Measurements from ENCODE around the gene CROCC2.

The CROCC2 gene

GRCh38 chr2:241003369-241003768, 97.2 kb downstream of the CROCC2 start:
- FAIRE-seq, result no peak

DNA sequence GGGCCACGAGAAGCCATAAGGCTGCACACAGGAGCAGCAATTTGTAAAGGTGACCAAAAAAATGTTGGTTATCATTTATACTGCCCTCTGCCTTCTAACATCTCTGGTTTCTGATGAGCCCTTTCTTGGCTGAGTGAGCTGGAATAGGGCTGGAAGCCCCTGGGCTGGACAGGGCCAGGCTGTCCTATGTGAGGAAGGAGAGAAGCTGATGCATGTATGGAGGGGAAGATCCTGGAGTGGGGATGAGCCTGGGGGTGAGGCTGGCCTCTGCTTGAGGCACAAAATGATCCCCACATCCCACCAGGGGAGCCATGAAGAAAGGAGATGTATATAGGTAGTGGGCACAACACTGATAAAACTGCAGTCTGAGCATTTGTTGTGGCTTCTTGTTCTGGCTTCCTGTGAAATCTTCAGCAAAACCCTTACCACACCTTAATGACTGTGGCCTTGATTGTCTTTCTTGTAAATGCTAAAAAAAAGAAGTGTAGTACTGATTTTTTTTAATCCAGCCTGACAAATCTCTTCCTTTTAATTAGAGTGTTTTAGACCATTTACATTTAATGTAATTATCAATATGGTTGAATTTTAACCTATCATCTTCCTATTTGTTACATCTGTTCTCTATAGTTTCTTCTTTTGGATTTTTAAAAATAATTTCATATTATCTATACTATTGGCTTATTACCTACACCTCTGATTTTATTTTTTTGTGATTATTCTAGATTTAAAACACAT, 97.9 kb downstream of the CROCC2 start:
- peak; percentile 14 for FAIRE-seq

DNA sequence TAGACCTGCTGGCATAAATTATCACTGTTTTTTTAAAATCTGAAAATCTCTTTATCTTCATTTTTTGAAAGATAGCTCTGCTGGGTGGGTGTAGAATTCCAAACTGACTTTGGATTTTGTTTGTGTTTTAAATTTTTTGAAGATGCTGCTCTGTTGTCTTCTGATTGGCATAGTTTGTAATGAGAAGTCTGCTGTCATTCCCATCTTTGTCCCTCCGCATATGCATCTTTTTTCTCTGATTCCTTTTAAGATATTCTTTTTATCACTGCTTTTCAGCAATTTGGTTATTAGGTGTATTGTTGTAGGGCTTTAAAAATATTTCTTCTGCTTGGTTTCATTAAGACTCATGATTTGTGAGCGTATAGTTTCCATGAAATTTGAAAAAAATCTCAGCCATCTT, 99.4 kb downstream of the CROCC2 start:
- FAIRE-seq, result no peak

DNA sequence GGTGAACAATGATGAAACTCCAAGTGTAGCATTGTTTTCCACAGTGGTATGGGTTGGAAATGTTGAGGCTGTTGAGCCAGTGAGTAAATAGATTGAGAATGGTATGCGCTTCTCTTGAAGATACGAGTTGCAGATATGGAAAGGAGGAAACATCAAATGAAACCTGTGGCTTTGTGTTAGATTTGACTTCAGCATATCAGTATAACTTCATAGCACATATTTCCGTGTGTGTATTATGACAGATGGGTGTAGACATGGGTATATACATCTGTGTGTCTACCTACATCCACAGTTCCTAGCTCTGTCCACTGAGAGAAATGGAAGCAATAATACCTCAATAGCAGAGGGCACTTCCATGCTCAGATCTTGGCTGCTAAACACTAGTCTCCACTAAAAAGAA, 100.3 kb downstream of the CROCC2 start:
- no peak for FAIRE-seq

DNA sequence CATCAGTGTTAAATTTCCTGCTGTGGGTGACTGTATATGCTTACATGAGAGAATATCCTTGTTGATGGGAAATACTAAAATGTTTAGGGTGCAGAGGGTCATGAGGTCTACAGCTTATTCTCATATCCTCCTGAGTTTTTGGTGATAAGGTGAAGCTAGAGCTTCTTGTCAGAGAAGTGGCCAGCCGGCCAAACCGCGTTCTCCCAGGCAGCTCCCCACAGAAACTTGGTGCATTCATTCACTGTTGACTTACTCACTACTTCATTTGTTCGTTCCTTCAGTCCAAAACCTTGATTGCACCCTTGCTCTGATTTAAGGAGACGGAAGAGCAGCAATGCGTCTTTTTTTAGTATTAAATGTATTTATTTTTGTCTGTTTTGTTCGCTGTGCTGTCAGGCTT, 101.0 kb downstream of the CROCC2 start:
- FAIRE-seq, result no peak

GRCh38 chr2:241007880-241008710, 102.0 kb downstream of the CROCC2 start:
- no peak for FAIRE-seq

DNA sequence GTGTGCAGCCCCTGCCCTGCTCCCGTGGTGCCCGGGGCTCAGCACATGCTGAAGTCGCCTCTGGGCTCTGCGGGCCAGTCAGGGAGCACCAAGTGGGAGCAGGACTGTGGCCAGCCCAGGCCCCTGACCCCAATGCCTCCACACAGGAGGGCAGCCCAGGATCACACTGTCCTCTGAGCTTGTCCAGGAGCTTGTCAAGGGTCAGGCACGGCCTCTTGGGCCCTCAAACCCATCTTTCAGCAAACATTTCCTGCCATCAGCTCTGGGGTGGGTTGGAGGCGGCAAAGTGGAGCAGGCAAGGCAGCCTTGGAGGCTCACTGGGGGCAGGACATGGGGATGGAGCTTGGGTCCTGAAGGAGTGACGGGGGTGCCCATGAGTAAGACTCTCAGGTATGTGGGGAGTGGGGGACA, 102.6 kb downstream of the CROCC2 start:
- no peak for FAIRE-seq

GRCh38 chr2:241009191-241009590, 103.1 kb downstream of the CROCC2 start:
- FAIRE-seq, result no peak

DNA sequence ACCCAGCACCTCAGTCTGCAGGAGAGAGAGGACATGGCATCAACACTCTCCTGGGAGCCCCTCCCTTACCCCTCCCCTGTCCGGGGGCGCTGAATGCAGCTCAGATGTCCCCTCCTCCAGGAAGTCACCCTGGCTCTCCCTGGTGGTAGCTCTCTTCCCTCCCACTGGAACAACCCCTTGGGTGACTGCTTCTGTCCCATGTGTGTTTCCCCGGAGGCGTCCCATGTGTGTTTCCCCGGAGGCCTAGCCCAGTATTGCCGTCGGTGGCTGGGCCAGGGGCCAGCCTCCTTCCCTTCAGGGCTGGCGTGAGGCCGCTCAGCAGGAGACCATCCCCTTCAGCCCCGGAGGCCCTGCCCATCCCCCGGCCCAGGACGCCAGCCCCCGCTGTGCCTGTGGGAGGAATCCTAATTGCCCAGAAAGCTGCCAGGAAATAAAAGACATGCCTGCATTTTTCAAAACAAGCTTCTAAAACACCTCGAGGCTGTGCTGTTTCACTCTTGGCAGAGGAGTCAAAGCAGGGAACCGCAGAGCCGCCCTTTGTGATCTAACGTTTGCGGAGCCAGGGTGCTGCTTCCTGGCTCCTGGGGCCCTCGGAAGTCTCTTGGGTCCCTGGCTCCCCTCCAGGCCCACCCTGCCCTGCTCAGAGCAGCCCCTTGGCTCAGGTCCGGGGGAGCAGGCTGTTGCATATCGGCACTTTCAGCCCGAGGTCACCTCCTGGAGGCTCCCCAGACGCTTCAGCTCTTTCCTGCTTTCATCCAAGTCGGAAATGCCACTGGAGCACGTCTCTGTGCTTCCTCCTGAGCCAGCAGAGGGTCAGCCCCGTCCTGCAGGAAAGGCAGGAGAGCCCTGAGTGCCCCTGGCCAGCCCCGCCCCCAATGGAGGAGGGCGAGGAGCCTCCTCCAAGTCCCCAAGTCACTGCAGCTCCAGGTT, 103.7 kb downstream of the CROCC2 start:
- no peak for FAIRE-seq

GRCh38 chr2:241010531-241011295, 104.6 kb downstream of the CROCC2 start:
- FAIRE-seq, result no peak

- FAIRE-seq, result no peak
Observed at GRCh38 chr2:241011296-241011600, 105.1 kb downstream of the CROCC2 start.

- no peak for FAIRE-seq
Observed at GRCh38 chr2:241011751-241012510, 105.8 kb downstream of the CROCC2 start.

GRCh38 chr2:241014224-241014623, 108.1 kb downstream of the CROCC2 start:
- FAIRE-seq, result no peak

DNA sequence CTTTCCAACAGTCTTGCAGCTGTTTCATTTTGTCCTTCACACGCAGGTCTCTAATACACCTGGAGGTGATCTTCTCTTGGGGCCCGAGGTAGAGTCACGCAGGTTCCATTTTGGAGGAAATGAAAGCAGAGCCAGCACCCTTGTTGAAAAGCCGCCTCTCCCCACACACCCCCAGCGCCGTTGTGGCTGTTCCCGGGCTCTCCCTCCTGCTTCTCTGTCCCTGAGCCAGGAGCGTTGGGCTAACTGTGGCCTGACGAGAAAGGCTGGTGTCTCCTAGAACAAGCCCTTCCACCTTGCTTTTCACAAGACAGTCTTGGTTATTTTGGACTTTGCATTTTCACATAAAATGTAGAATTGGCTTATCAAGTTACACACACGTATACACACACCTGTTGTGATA, 108.6 kb downstream of the CROCC2 start:
- FAIRE-seq, result no peak

DNA sequence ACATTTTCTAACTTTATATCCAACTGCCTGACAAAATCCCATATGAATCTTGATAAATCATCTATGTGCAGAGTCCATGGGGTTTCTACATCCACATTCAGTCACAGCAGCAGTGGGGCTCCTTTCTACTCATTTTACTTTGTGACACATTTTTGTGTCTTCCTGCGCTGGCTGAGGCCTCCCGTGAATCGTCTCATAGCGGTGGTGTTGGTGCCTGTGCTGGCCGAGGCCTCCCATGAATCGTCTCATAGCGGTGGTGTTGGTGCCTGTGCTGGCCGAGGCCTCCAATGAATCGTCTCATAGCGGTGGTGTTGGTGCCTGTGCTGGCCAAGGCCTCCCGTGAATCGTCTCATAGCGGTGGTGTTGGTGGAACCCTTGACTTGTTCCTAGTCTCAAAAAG, 109.3 kb downstream of the CROCC2 start:
- no peak for FAIRE-seq

- FAIRE-seq, result no peak
Observed at GRCh38 chr2:241017228-241017940, 111.2 kb downstream of the CROCC2 start.

DNA sequence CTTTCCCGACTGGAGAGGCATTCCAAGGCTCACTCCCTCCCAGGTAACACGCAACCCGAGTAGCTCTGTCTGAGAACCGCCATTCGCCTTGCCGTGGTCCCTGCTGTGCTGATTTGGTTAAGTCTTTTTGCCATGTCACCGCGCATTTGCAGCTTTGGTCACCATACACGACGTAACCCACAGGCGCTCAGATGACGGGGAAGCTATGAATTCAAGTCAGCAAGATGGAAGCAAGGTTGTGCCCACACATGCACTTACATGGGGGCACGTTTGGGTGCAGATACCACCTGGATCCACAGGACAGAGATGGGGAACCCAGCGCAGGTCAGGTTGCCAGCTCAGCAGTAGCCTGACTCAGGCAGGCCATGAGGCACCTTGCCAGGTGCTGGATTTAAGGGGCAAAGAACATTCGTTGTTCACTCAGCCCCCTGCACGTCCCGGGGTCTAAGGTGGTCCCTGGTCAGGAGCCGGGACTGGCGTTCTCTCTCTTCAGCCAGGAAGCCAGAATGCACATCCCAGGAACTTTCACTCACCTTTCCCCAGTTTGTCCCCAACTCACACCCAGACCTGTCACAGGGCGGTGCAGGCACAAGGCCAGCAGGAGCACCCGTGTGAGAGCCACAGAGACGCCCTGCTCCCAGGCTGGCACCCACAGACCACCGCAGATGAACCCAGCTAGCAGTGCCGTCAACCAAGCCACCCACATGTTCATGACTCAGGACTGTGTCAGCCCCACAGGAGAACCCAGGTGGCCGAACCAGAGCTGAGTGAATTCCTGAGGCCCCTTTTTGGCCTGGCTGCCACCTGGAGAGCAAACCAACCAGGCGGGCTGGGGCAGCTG, 112.1 kb downstream of the CROCC2 start:
- no peak for FAIRE-seq

DNA sequence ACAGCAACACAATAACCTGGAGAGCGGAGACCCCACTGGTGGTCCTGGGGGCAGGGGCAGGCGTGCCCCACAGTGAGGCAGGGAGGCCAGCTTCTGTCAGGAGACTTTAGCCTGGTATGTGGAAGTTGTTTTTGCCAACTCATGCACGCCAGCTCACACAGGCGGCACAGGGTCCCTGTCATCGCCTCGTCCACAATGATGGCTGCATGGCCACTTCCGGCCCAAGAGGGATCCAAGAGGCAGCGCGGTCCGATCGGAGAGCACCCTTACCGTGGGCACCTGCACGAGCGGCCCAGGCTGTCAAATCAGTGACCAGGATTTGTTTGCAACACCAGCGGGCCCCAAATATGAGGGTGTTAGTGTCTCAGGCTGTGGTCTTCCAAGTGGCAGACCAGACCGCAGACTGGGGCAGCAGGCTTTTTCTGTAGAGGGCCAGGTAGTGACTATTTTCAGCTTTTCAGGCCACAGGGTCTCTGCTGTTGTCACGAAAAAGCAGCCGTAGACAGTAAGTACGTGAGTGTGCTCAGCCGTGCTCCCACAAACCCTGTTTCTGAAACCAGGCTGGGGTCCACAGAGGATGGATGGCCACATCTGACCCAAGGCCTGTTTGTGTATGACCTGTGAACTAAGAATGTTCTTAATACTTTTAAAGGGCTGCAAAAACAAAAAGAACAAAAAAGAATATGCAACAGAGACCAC, 113.5 kb downstream of the CROCC2 start:
- no peak for FAIRE-seq

DNA sequence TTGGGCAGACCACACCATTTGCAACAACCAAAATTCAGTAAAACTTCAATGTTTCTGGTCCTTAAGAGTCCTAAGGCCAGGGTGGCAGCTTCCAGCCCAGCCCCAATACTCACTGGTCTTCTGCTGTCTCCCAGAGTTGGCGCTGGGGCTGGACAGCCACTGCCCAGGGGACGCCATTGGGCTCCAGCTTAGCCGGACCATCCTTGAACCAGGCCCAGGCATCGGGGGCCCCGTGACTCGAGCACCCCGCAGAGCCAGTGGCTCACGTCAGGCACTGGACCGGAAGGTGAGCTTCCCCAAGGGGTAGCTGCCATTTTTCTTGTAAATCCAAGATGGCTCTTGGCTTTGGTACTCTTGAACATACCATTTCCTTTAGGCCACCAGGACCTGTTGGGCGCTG, 114.1 kb downstream of the CROCC2 start:
- no peak for FAIRE-seq
